Pulmonary artery endothelial cell (primary cell): ENCODE measurements around the gene PIK3R1. TPM values are rescaled to one million over a fixed set of nuclear protein-coding genes. Genes with fewer than 3 reads are reported as not detected.
"Not testable (repeated sequence)": the region's sequence is repeated elsewhere in the genome, so short reads cannot be mapped to it uniquely, and the experiment has no call there.

Source experiments
- DNase-seq: peaks from one replicate; pipeline ENCODE4 v3.0.0-alpha.2; 2011; ENCODE audit warnings: low read depth, low spot score
- total RNA-seq: library from RNA; depleted of rRNA; stranded (reverse); fragments of >200 nt; gene quantifications from 2 replicates; pipeline ENCODE4 v1.2.3, GENCODE V29; 2014

The PIK3R1 gene
- total RNA-seq, 1 donor from 2014 or later, result 37.3 TPM

GRCh38 chr5:68193481-68194036 is 22.0 kb upstream of the PIK3R1 start:
- DNase-seq, result no peak

- DNase-seq, result no peak
Measured at GRCh38 chr5:68194386-68194785, 21.2 kb upstream of the PIK3R1 start.

- no peak for DNase-seq
Measured at GRCh38 chr5:68195137-68195536, 20.4 kb upstream of the PIK3R1 start.

GRCh38 chr5:68196876-68197275 is 18.7 kb upstream of the PIK3R1 start:
- no peak for DNase-seq

- DNase-seq, result no peak
Measured at GRCh38 chr5:68200288-68200687, 15.3 kb upstream of the PIK3R1 start.

- not testable (repeated sequence) for DNase-seq
Measured at GRCh38 chr5:68210654-68211053, 4.9 kb upstream of the PIK3R1 start.

GRCh38 chr5:68214482-68215207 is 911 bp upstream of the PIK3R1 start:
- no peak for DNase-seq

GRCh38 chr5:68215898-68216244 is 315 bp downstream of the PIK3R1 start:
- DNase-seq, result no peak

- DNase-seq, result no peak
Measured at GRCh38 chr5:68216245-68217046, 890 bp downstream of the PIK3R1 start.

- DNase-seq, result no peak
Measured at GRCh38 chr5:68217047-68217355, 1.4 kb downstream of the PIK3R1 start.

GRCh38 chr5:68217528-68217927 is 2.0 kb downstream of the PIK3R1 start:
- no peak for DNase-seq

GRCh38 chr5:68219161-68219816 is 3.7 kb downstream of the PIK3R1 start:
- DNase-seq, result no peak

- DNase-seq, result no peak
Measured at GRCh38 chr5:68220260-68220659, 4.7 kb downstream of the PIK3R1 start.

GRCh38 chr5:68220914-68221313 is 5.4 kb downstream of the PIK3R1 start:
- DNase-seq, result no peak

GRCh38 chr5:68221488-68221887 is 5.9 kb downstream of the PIK3R1 start:
- DNase-seq, result no peak

GRCh38 chr5:68222310-68222709 is 6.8 kb downstream of the PIK3R1 start:
- no peak for DNase-seq

- no peak for DNase-seq
Measured at GRCh38 chr5:68222824-68223354, 7.3 kb downstream of the PIK3R1 start.

- no peak for DNase-seq
Measured at GRCh38 chr5:68223904-68224303, 8.3 kb downstream of the PIK3R1 start.

GRCh38 chr5:68224509-68225187 is 9.1 kb downstream of the PIK3R1 start:
- DNase-seq, result no peak

- peak; percentile 27 for DNase-seq
Measured at GRCh38 chr5:68225188-68225910, 9.8 kb downstream of the PIK3R1 start.
